HG03565 (cell line): ENCODE results near the gene MACROD2.

Source experiments
- ATAC-seq: cut with Tn5 transposase; IDR thresholded peaks from one replicate; pipeline ENCODE4 v1.9.1; 2021; ENCODE audit warnings: mild to moderate bottlenecking, moderate library complexity; ENCODE audit not compliant: unreplicated experiment

Gene MACROD2

DNA sequence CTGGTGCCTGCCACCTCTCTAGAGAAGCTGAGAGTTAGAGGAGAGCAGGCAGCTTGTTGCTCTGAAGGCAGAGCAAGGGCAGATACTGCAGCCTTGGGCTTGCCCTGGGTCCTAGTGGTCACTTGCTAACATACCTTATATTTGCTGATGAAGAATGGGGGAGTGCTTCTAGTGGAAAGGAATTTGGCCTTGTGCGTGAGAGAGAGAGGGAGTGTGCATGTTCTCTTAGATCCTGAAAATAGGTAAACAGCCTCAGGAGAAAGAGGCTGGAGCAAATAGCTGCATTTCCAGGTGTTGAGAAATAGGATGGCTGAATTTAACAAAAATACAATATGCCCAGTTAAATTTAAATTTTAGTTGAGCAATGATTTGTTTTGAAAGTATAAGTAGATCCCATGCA, 1066.6 kb downstream of the MACROD2 start:
- ATAC-seq: no peak

DNA sequence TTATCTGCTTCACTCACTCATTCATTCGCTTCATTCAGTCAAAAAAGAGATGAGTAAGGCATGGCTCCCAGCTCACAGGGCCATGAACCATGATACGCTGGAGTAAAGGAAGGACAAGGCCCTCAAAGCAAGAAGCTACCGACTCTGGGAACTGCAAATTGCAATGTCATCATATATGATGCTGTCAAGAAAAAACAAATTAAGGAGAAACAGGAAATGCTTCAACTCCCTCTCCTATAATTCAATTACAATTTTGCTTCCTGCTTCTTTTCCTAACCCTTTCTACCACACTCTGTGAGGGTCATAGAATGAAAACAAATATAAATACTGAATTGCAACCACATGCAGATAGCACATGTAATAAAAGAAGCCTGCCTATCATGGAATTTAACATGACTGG, 1067.8 kb downstream of the MACROD2 start:
- no peak for ATAC-seq

- no peak for ATAC-seq
Observed at GRCh38 chr20:15064741-15065140, 1069.4 kb downstream of the MACROD2 start.

GRCh38 chr20:15065794-15066193, 1070.5 kb downstream of the MACROD2 start:
- ATAC-seq: no peak

DNA sequence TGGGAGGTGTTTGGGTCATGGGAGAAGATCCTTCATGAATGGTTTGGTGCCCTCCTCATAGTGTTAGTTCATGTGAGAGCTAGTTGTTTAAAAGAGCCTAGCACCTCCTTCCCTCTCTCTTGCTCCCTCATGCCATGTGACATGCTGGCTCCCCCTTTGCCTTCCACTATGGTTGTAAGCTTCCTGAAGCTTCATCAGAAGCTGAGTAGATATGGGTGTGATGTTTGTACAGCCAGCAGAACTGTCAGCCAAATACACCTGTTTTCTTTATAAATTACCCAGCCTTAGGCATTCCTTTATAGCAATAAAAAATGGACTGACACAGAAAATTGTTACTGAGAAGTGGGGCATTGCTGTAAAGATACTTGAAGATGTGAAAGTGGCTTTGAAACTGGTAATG, 1073.2 kb downstream of the MACROD2 start:
- ATAC-seq: no peak

DNA sequence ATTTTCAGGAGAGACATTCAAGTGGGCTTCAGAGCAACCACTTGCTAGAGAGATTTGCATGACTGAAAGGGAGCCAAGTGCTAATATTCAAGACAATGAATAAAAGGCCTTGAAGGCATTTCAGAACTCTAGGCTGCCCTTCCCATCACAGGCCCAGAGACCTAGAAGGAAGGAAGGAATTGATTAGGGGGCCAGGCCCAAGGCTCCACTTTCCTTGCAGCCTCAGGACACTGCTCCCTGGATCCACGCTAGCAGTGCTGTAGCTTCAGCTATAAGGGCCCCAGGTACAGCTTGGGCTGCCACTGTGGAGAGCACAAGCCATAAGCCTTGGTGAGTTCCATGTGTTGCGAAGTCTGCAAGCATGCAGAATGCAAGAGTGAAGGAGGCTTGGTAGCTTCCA, 1074.0 kb downstream of the MACROD2 start:
- no peak for ATAC-seq

DNA sequence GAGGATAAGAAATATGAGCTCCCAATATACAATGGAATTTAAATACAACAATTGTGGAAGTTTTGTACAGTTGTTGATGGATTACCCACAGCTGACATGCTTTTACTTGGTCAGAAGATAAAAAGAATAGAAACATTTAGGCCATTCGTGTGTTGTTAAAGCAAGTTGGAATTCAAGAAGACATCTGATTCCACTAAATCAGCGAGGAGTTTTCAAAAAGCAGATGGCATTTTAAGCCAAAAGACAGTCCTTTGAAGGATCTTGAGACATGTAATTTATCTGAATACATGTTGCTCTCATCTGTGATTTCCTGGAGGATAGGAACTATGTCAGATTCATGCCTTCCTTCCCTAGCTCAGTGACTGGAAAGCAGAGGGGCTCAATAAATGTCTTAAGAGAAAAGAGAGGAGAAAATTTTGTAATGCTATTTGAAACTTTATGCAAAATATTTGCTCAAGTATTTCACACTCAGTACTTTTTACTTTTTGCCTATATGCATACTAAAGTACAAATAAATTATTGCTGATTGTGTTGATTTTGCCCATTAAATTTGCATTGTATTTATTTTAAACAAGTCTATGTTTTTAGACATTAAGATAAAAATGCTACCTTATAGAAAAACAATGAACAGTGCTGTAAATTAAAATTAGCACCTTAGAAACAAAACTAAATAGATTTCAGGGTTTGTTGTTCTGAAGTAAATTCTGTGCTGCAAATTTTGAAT, 1075.9 kb downstream of the MACROD2 start:
- no peak for ATAC-seq

DNA sequence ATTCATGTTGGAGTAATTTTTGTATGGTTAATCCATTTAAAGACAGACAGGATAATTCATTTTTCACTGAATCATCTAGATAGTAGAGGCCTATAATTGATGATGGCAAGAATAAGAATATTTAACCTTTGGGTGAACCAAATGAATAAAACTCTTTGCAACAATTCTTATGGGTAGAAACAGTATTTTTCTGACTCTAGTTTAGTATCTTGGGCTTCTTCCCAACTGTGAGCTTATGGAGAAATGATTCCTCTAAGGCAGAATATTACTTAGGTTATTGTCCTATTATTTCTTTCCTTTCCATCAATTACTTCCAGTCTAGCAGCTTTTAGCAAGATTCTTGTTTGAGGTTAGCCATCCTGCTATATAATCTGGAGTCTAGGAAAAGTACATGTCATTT, 1077.0 kb downstream of the MACROD2 start:
- ATAC-seq: no peak

DNA sequence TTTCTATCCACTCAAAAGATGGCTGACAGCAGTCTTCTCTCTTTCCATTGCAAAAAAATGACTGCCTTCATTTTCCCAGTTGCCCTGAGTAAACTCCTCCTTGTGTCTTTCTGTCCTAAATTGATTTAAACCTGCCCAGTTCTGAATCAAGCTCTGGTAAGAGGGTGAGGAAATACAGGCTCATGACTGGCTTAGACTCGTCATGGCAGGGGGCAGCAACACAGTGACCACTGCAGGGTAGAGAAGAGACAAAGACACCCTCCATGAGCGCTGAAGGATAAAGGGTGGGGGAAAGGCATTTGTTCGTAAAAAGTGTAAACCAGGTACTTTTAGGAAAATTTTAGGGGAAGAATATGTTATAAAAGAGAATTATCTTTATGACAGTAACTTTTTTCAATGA, 1080.3 kb downstream of the MACROD2 start:
- no peak for ATAC-seq

- ATAC-seq: no peak
Observed at GRCh38 chr20:15076785-15077184, 1081.5 kb downstream of the MACROD2 start.

DNA sequence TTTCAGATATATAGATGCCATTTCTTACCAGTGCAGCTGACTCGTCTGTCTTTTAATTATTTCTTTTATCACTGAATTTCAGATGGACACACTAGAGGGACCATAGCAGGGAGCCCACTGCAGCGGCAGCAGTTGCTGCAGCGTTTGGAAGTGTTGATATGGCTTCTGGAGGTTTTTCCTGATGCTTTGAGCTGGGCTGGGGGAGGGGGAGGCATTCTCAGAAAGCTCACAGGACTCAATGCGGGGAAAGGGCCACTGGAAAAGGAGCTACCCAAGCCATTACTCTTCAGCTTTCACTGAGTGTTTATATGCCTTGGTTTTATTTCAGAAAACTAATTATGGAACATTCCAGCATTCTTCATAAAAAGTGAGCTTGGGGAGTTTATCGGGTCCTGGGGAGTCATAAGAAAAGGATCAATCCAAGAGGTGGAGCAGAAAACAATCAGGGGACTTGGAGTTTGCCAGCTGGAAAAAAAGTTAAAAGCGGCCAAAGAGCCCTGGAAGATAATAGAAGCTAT, 1082.5 kb downstream of the MACROD2 start:
- ATAC-seq: no peak

- ATAC-seq: no peak
Observed at GRCh38 chr20:15079594-15080340, 1084.5 kb downstream of the MACROD2 start.

DNA sequence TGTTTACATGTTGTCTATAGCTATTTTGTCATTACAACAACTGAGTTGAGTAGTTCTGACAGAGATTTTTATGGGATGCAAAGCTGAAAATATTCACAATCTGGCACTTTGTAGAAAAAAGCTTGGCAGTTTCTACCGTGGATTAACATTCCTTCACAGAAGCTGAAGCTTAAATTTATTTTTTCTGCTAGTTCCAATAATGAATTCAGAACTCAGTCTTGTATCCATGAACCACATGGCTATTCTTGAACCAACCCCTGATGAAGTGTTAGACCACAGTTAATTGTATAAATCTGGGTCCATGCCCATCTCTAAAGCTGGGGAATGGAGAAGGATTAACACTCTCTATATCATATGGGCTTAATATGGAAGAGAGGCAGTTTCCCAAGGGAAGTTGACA, 1085.9 kb downstream of the MACROD2 start:
- ATAC-seq: no peak

GRCh38 chr20:15091421-15092037, 1096.2 kb downstream of the MACROD2 start:
- no peak for ATAC-seq

DNA sequence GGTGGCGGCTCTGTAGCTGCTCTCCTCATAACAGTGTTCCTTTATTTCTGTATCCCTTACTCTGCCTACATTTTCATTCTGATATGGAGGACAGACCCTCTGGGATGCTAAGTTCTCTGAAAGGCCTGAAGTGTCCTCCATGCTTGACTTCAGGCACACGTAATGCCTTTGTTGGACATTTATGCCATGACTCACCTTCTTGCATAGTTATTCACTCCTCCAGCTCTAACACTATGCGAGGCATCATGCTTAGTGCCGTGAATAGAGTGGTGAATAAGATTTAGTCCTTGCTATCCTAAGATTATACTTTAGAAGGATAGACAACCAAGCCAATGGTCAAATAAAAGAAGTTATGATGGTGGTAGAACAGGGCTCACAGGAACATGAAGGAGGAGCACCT, 1103.0 kb downstream of the MACROD2 start:
- no peak for ATAC-seq

GRCh38 chr20:15099130-15099529, 1103.8 kb downstream of the MACROD2 start:
- no peak for ATAC-seq

DNA sequence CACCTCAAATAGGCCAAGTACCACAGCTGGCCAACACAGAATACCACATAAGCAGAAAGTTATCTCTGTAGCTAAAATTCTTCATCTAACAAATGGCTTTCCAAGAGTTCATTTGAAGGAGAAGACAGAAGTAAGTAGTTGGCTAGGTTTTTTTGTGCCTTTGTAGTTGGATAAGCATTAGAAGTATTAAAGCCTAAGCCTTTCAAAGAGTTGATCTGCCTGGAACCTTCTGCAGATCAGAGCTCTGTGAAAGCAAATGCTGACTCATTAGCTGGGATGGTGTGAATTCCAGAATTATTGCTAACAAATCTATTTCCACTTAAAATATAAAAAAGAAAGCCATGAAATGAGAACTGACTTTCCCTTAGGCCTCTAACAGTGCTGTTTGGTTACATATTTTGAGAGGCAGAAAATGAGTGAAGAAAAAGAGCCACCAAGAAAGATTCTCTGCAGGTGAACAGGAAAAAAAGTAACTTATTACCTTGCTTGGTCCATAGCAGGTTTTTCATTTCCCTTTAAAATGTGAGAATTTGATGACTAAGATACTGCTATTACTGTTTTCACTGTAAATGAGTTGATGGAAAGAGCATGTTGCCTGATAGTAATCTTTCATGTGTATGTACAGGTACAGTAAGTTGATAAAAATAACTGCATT, 1105.3 kb downstream of the MACROD2 start:
- no peak for ATAC-seq

DNA sequence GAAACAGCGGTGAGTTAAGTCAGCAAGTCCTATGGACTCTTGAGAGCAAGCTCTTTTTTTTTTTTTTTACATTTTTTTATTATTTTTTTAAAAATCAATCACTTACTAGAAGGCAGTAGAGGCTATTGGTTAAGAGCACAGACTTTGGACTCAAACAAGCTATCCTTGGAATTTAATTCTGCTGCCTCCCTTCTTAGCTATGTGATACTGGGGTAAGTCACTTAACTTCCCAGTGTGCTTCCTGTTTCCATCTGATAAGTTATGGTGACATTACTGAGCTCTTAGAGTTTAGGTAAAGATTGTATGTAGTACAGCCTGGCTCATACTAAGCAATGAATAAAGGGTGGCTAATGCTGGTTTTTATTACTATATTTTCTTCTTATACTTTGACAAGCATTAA, 1112.6 kb downstream of the MACROD2 start:
- ATAC-seq: no peak

DNA sequence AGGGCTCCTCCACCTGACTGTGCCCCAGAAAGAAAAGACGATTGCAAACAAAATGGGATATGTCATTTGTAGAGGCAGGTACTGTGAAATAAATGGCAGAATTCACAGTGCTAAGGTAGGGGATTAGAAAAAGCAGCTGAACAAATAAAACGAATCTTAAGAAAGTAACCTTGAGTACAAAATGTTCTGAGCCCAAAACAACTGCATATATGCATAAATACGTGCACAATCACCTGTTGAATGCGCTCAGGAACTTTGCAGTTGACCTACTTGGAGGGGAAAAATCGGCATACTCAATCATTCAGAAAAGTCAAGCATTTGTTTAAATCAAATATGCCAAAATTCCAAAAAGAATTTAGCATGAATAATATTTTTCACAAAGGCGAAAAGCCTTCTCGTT, 1114.2 kb downstream of the MACROD2 start:
- no peak for ATAC-seq

- ATAC-seq: no peak
Observed at GRCh38 chr20:15111654-15112053, 1116.3 kb downstream of the MACROD2 start.

GRCh38 chr20:15113144-15113773, 1117.9 kb downstream of the MACROD2 start:
- ATAC-seq: no peak
